Measurements from ENCODE around the gene SMARCA2. TPM values are rescaled to one million over a fixed set of nuclear protein-coding genes. Genes with fewer than 3 reads are reported as not detected.
A peak's percentile ranks its signal among the peaks of the same experiment; 100 is the strongest.
"Not testable (repeated sequence)": the region's sequence is repeated elsewhere in the genome, so short reads cannot be mapped to it uniquely, and the experiment has no call there.

SMARCA2 gene
- total RNA-seq, 1 experiment from 2014 or later, result 32.6 TPM

DNA sequence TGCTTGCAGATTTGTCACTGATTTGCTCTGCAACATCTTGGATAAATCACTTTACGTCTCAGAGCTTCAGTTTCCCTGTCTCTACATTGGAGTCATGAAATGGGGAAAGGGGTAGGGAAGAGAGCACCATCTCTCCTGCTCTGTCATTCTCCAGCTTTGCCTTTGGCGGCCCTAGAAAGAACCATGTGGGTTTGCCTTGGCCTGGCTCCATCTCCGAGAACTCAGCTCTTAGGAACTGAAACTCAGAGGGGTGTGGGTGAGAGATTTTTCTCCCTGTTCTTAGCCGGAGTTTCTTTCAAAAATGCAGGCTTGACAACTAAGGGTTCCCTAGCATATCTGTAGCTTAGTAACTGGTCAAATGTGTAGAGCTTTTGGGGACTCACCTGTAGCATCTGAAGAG lies 123.5 kb downstream of the SMARCA2 start:
- no peak for DNase-seq (ENCODE audit: low read depth)

DNA sequence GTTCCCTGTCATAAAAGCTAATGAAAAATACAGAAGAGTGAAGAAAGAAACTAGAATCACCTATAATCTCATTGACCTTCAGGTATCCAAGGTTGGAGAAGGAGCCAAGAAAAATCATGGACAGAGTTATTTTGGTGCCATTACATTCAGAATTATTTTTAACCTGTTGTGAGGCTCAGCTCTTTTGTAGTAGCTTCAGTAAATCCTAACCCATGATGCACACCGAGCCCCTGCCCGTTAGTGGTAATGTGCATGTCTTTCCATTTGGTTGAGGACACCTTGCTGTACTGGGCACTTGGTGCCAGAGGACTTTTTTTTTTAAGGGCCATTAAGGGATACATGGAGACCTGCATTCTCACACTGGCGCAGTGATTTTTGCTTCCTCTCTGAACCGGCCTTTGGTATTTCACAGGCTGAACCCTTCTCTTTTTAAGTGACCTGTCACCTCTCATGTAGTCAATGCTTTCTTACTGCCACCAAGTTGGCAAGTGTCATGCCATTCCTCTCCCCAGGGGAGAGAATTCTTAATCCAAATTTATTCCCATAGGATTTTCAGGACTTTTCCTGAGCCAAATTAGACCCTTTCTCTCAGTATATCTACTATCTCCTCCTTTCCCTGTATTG lies 125.6 kb downstream of the SMARCA2 start:
- no peak for DNase-seq (ENCODE audit: low read depth)

- DNase-seq (ENCODE audit: low read depth), result no peak
These were observed 127.1 kb downstream of the SMARCA2 start for GRCh38 chr9:2142212-2142611.

DNA sequence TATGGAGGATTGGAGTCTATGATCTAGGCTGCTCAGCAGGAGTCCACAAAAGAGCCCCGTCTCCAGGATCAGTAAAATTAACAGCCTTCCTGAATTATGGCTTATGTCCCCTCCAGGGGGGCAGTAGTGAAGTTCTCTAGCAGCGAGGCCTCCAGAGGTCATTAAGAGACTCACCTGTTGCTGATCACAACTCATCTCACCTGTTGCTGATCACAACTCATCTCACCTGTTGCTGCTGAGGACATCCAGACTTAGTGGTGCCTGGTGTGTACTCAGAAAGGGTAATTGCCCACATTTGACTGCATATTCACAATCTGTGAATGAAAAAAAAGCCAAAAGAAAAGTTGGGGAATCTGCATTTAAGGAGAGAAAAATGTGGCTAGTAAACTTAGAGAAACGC lies 129.5 kb downstream of the SMARCA2 start:
- no peak for DNase-seq (ENCODE audit: low read depth)

GRCh38 chr9:2145746-2146145 lies 130.6 kb downstream of the SMARCA2 start:
- no peak for DNase-seq (ENCODE audit: low read depth)

- not testable (repeated sequence) for DNase-seq (ENCODE audit: low read depth)
These were observed 131.6 kb downstream of the SMARCA2 start for GRCh38 chr9:2146700-2147099.

DNA sequence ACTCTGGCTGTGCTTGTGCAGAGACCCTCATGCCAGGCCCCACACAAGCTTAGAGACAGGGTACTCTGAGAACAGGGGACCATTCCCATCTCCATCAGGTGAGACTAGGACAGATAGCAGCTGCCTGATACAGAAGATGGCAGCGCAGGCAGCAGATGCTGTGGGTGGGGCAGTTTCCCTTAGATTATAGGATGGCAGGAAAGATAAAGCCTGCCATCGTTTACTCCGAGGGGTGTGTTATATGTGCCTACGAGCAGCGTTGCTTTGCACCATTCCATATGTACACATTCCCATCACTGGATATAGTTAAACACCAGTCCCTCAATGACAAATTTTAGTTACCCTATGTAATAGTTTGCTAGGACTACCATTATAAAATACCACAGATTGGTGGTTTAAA lies 135.2 kb downstream of the SMARCA2 start:
- no peak for DNase-seq (ENCODE audit: low read depth)

- DNase-seq (ENCODE audit: low read depth), result no peak
These were observed 136.0 kb downstream of the SMARCA2 start for GRCh38 chr9:2151171-2151570.

DNA sequence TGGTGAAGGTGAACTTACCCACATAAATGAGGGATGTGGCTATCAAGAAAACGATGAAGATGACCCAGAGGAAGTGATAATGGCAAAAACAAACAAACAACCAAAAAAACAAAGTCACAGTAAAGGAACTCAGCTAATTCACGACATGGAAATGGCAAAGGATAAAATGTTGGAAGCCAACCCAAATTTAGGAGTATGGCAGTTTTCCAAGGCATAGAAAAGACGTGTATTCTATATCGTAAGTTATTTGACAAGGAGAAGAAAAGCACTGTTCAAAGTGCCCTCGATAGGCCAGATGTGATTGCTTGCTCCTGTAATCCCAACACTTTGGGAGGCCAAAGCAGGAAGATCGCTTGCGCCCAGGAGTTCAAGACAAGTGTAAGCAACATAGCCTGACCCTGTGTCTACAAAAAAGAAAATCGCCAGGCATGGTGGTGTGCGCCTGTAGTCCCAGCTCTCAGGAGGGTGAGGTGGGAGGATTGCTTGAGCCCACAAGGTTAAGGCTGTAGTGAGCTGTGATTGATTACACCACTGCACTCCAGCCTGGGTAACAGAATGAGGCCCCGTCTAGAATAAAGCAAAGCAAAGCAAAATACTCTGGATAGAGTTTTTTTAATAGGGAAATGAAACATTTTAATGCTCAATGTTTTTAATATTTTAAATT lies 138.0 kb downstream of the SMARCA2 start:
- DNase-seq (ENCODE audit: low read depth), result no peak

GRCh38 chr9:2153630-2154217 lies 138.6 kb downstream of the SMARCA2 start:
- DNase-seq (ENCODE audit: low read depth), result no peak

DNA sequence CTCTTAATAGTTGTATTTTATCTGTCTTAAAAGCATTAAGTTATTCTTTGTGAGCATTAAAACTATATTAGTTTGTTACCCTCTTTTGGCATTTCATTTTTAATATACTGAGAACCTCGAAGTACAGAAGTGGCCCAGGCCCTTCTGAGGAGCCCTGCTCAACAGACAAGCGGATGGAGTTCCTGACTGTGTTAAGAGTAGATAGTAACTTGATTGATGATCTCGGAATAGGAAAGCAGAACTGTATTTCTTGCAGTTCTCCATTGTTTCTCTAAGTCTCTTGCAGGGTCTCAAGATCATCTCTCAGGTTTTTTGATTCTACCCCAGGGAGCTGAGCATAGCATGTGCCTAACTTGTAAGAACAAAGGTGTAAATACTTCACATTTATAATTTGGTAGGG lies 139.6 kb downstream of the SMARCA2 start:
- DNase-seq (ENCODE audit: low read depth), result no peak

DNA sequence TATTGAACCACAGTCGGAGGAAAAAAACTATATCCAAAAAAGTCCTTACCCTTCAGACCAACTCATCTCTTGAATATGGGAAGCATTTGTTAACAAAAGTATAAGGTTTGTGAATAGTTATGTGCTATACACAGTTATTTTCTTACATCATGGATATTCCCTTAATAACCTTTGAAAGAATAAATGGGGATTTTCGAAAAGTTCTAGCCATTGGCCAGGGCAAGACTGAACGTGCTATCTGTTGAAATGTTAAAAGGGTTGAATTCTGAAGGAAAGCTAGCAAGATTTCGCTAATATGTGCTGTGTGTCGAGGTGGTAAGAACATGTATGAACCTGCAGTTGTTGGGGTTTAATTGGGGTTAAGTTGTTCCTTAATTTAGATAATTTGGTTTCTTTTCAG lies 140.8 kb downstream of the SMARCA2 start:
- DNase-seq (ENCODE audit: low read depth), result no peak

- DNase-seq (ENCODE audit: low read depth), result peak; percentile 54
These were observed 142.3 kb downstream of the SMARCA2 start for GRCh38 chr9:2157277-2158110.

- peak; percentile 78 for DNase-seq (ENCODE audit: low read depth)
These were observed 143.0 kb downstream of the SMARCA2 start for GRCh38 chr9:2158111-2158610.

- no peak for DNase-seq (ENCODE audit: low read depth)
These were observed 143.8 kb downstream of the SMARCA2 start for GRCh38 chr9:2158766-2159430.

- peak; percentile 19 for DNase-seq (ENCODE audit: low read depth)
These were observed 144.6 kb downstream of the SMARCA2 start for GRCh38 chr9:2159521-2160454.

DNA sequence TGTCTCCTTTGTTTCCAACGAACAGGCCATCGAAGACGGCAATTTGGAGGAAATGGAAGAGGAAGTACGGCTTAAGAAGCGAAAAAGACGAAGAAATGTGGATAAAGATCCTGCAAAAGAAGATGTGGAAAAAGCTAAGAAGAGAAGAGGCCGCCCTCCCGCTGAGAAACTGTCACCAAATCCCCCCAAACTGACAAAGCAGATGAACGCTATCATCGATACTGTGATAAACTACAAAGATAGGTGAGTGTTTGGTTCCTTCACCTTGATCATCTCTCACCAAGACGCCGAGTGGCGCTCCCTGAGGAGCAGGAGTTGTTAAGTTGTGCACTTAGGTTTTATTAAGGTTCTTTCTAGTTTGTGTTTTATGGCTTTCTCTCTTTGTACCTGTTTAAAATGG lies 146.5 kb downstream of the SMARCA2 start:
- no peak for DNase-seq (ENCODE audit: low read depth)

DNA sequence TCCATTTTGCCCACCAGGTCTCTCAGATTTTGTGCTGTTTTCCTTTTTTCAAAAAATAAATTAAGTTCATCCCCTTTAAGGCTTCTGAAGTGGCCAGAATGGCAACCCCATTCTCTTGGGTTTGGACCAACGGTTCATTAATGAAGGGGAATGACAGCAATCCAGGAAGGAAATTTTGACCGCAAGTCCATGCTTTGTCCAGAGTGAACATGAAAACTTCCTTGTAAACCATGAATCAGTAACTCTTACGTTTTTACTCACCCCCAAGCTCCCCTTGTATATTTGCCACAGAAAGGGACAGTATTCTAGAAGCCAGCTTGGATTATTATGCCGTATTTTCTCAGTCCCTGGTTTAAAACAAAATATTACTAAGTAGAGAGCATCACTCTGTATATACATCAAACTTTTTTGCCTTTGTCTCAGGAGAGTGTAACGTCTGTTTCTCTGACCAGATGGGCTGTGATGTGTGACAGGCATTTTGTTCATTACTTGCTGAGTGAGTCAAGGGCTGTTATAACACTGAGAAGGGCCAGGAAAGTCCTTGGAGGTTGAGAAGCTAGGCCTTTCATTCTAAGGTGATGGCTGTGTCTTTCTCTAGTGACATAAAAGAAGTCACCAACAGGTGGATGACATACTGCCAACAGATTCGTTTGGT lies 148.2 kb downstream of the SMARCA2 start:
- DNase-seq (ENCODE audit: low read depth), result no peak

DNA sequence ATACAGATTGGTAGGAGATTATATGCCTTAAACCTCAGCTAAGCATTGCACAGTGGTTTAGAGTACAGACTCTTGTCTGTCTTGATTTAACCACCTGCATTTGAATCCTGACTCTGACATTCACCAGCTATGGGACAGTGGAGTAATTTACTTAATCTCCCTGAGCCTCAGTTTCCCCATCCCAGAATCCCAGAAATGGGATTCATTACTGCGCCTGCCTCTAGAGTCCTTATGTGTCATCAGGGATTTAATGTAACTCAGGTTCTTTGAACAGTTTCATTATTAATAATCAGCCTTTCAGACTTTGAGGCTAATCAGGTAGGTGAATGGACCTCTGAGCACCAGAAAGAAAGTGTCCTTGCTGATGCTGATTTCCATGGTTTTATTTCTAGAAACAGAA lies 149.1 kb downstream of the SMARCA2 start:
- no peak for DNase-seq (ENCODE audit: low read depth)

GRCh38 chr9:2166203-2166602 lies 151.1 kb downstream of the SMARCA2 start:
- no peak for DNase-seq (ENCODE audit: low read depth)
